ENCODE measurements around the gene NOX4.

The NOX4 gene

GRCh38 chr11:89490981-89491690 lies at the start of gene NOX4:
Gene NOX4 (minus strand): TSS chr11:89491375. CDS start chr11:89491246, 129 bp downstream.
- in situ Hi-C loops (cut with MboI; ENCODE audit: low sequenced_read_pairs): no loop called here

- in situ Hi-C loops (cut with MboI; ENCODE audit: low sequenced_read_pairs): no loop called here
Measured at GRCh38 chr11:89540826-89541225, 49.7 kb upstream of the NOX4 start.

GRCh38 chr11:89537936-89538335 lies 46.8 kb upstream of the NOX4 start:
- in situ Hi-C loops (cut with MboI; ENCODE audit: low sequenced_read_pairs): no loop called here

GRCh38 chr11:89536926-89537325 lies 45.8 kb upstream of the NOX4 start:
- in situ Hi-C loops (cut with MboI; ENCODE audit: low sequenced_read_pairs): no loop called here

GRCh38 chr11:89535221-89535620 lies 44.0 kb upstream of the NOX4 start:
- in situ Hi-C loops (cut with MboI; ENCODE audit: low sequenced_read_pairs): no loop called here

- in situ Hi-C loops (cut with MboI; ENCODE audit: low sequenced_read_pairs): no loop called here
Measured at GRCh38 chr11:89529626-89530380, 38.6 kb upstream of the NOX4 start.

GRCh38 chr11:89521792-89522191 lies 30.6 kb upstream of the NOX4 start:
- in situ Hi-C loops (cut with MboI; ENCODE audit: low sequenced_read_pairs): no loop called here

GRCh38 chr11:89521294-89521693 lies 30.1 kb upstream of the NOX4 start:
- in situ Hi-C loops (cut with MboI; ENCODE audit: low sequenced_read_pairs): no loop called here

- in situ Hi-C loops (cut with MboI; ENCODE audit: low sequenced_read_pairs): no loop called here
Measured at GRCh38 chr11:89516496-89516895, 25.3 kb upstream of the NOX4 start.

GRCh38 chr11:89508544-89508943 lies 17.4 kb upstream of the NOX4 start:
- in situ Hi-C loops (cut with MboI; ENCODE audit: low sequenced_read_pairs): no loop called here

GRCh38 chr11:89504270-89504669 lies 13.1 kb upstream of the NOX4 start:
- in situ Hi-C loops (cut with MboI; ENCODE audit: low sequenced_read_pairs): no loop called here

GRCh38 chr11:89503422-89503821 lies 12.2 kb upstream of the NOX4 start:
- in situ Hi-C loops (cut with MboI; ENCODE audit: low sequenced_read_pairs): no loop called here

GRCh38 chr11:89502301-89502700 lies 11.1 kb upstream of the NOX4 start:
- in situ Hi-C loops (cut with MboI; ENCODE audit: low sequenced_read_pairs): no loop called here

GRCh38 chr11:89500336-89500735 lies 9.2 kb upstream of the NOX4 start:
- in situ Hi-C loops (cut with MboI; ENCODE audit: low sequenced_read_pairs): no loop called here

- in situ Hi-C loops (cut with MboI; ENCODE audit: low sequenced_read_pairs): no loop called here
Measured at GRCh38 chr11:89498845-89499448, 7.8 kb upstream of the NOX4 start.

- in situ Hi-C loops (cut with MboI; ENCODE audit: low sequenced_read_pairs): no loop called here
Measured at GRCh38 chr11:89495951-89496350, 4.8 kb upstream of the NOX4 start.

GRCh38 chr11:89493431-89493830 lies 2.3 kb upstream of the NOX4 start:
- in situ Hi-C loops (cut with MboI; ENCODE audit: low sequenced_read_pairs): no loop called here

- in situ Hi-C loops (cut with MboI; ENCODE audit: low sequenced_read_pairs): no loop called here
Measured at GRCh38 chr11:89490602-89490980, 584 bp downstream of the NOX4 start.

- in situ Hi-C loops (cut with MboI; ENCODE audit: low sequenced_read_pairs): no loop called here
Measured at GRCh38 chr11:89489930-89490329, 1.2 kb downstream of the NOX4 start.

- in situ Hi-C loops (cut with MboI; ENCODE audit: low sequenced_read_pairs): no loop called here
Measured at GRCh38 chr11:89487016-89487415, 4.2 kb downstream of the NOX4 start.

GRCh38 chr11:89484896-89485295 lies 6.3 kb downstream of the NOX4 start:
- in situ Hi-C loops (cut with MboI; ENCODE audit: low sequenced_read_pairs): no loop called here

- in situ Hi-C loops (cut with MboI; ENCODE audit: low sequenced_read_pairs): no loop called here
Measured at GRCh38 chr11:89477175-89477574, 14.0 kb downstream of the NOX4 start.
